Stomach (tissue), 4 donors: Measurements from ENCODE around the gene FAM180B.

Experiments used
- EP300 ChIP-seq: sonication (generic); formaldehyde crosslinking; IDR thresholded peaks from one replicate; pipeline ENCODE4 v1.6.1; 2017; ENCODE audit warnings: antibody characterized with exemption
- POLR2A ChIP-seq, 4 donors: fragments of 450-650 bp; IDR thresholded peaks; one replicate each; pipeline ENCODE4 v1.6.1; 2016; ENCODE audit warnings: antibody characterized with exemption in 4 of 4, control low read depth in 2 of 4, mild to moderate bottlenecking in 1 of 4, moderate library complexity in 1 of 4
- POLR2AphosphoS5 ChIP-seq, 3 donors: sonication (generic); formaldehyde crosslinking; IDR thresholded peaks; one replicate each; pipeline ENCODE4 v1.6.1; 2016; ENCODE audit warnings: antibody characterized with exemption in 3 of 3
- TF ChIP-seq, protein P1 (sequence below), 7 experiments: fragments of 450-650 bp in 4 of 7; fragments of 200-600 bp in 3 of 7; sonication (generic) in 3 of 7; IDR thresholded peaks; one replicate each; pipeline ENCODE4 v1.5.1; 2016 to 2019; ENCODE audit warnings: antibody characterized with exemption in 7 of 7, control low read depth in 2 of 7, mild to moderate bottlenecking in 1 of 7

DNA sequence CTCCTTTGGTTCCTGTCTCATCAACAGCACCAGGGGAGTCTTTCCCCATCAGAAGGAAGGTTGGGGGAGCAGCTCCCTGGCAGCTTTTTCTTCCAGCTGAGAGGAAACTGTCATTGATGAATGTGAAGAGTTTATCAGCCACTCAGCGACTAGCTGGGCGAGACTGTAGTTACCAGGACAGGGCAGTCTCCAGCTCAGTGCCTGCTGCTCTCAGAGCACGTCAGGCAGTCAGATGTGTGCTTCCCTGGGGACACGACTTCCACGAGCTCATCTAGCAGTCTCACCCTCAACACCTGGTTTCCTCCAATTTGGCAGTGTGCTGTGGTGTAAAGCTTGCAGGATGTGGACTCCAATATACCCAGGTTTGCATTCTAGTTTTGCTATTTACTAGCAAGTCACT, 20.3 kb downstream of the FAM180B start:
- TF ChIP-seq POLR2AphosphoS5 (IDR thresholded peaks at IDR 0.05) (no peak), POLR2A (IDR thresholded peaks at IDR 0.05) (no peak), EP300 (no peak)
- TF ChIP-seq, protein P1, sequence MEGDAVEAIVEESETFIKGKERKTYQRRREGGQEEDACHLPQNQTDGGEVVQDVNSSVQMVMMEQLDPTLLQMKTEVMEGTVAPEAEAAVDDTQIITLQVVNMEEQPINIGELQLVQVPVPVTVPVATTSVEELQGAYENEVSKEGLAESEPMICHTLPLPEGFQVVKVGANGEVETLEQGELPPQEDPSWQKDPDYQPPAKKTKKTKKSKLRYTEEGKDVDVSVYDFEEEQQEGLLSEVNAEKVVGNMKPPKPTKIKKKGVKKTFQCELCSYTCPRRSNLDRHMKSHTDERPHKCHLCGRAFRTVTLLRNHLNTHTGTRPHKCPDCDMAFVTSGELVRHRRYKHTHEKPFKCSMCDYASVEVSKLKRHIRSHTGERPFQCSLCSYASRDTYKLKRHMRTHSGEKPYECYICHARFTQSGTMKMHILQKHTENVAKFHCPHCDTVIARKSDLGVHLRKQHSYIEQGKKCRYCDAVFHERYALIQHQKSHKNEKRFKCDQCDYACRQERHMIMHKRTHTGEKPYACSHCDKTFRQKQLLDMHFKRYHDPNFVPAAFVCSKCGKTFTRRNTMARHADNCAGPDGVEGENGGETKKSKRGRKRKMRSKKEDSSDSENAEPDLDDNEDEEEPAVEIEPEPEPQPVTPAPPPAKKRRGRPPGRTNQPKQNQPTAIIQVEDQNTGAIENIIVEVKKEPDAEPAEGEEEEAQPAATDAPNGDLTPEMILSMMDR (IDR thresholded peaks at IDR 0.05) = no peak
